ENCODE measurements around the gene GPR22. TPM values are rescaled to one million over a fixed set of nuclear protein-coding genes. Genes with fewer than 3 reads are reported as not detected.
A peak's percentile ranks its signal among the peaks of the same experiment; 100 is the strongest.

The GPR22 gene
- total RNA-seq, 2 donors from 2014 or later, result not detected

DNA sequence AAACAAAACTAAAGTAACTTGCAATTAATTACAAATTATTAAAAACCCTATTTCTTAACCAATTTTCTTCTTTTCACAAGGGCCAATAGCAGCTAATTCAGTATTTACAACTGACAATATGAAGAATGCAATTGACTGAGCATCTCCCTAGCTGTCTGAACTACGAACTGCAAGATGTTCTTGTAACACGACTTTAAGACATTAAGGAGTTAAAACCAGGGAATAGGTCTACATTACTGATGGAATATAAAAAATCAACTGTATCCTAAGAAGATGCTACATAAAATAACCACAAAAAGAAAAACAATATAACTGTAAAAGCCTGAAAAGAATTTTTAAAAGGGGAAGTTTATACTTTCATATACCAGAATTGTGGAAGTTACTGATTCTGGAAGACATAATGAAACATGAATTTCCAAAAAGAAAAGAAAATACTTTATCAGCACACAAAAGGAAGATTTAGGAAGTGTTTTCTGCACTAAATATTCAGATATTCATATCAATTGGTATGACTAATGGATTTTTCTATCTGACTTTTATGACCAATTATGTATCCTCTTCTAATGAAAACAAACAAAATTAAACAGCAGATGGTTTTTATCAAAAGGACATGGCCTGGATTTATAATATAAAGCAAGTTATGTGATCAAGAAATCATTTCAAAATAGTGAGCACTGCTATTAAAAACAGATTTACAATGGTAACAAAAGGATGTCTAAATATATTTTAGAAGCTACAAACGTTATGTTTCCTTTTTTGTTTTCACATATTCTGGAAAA is 1.6 kb downstream of the GPR22 start:
- intact Hi-C loops (cut with DNase I), result no loop called here

DNA sequence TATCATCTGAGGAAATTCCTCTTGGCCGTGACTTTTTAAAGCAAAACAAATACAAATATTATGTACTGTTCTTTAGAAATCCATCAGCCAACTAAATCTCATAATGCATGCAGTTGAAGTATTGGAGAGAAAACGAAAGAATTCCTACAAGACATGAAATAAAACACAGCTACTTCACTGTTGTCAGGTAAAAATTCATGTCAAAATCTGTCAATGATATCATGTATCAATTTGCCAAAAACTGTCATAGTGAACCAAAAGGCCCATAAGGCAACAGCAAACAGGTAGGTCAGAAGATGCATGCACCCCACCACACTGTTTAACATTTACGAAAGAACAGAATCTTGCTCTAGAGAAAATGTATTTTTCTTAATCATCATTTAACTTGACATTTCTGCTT is 2.3 kb downstream of the GPR22 start:
- intact Hi-C loops (cut with DNase I), result no loop called here
- DNase-seq (ENCODE audit: low spot score), result no peak

More for the DNA sequence above, 1.6 kb downstream of the GPR22 start:
- DNase-seq (ENCODE audit: low spot score), result no peak

DNA sequence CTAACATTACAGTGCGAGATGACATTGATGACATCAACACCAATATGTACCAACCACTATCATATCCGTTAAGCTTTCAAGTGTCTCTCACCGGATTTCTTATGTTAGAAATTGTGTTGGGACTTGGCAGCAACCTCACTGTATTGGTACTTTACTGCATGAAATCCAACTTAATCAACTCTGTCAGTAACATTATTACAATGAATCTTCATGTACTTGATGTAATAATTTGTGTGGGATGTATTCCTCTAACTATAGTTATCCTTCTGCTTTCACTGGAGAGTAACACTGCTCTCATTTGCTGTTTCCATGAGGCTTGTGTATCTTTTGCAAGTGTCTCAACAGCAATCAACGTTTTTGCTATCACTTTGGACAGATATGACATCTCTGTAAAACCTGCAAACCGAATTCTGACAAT is 4.3 kb downstream of the GPR22 start:
- intact Hi-C loops (cut with DNase I), result no loop called here
- no peak for DNase-seq (ENCODE audit: low spot score)

DNA sequence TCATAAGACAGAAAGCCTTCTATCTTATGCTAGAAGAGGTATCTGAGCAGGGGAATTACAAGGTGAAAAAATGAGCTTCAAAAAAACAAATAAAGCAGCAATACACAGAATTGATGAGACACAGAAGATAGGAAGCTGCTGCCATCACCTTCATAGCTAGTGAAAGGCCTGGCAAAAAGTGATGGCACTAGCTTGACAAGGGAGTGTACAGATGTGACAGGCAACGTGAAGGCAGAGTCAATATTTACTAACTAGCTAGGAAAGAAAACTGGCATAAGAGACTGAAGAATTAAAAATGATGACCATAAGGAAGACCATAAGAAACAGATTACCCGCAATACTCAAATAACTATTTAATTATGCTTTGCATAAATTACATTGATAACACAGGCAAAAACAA is 9.4 kb downstream of the GPR22 start:
- no peak for DNase-seq (ENCODE audit: low spot score)
- intact Hi-C loops (cut with DNase I), result no loop called here

DNA sequence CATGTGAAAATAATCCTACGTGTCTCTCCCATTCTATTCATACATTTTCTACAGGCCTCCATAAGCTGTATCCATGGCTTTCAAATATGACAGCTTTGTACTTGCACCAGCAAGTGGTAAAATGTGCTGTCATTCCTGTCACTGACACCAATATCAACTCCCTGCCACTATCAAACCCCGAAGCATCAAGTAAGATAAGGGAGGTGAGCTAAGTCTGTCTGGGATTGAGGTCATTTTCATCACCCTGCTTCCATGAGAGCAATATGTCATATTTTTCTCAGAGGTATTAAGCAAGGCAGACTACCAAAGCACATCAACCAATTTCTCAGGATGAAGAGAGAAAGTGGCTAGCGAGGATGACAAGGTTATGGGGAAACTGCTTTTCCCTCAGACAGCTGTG is 11.1 kb downstream of the GPR22 start:
- intact Hi-C loops (cut with DNase I), result no loop called here

DNA sequence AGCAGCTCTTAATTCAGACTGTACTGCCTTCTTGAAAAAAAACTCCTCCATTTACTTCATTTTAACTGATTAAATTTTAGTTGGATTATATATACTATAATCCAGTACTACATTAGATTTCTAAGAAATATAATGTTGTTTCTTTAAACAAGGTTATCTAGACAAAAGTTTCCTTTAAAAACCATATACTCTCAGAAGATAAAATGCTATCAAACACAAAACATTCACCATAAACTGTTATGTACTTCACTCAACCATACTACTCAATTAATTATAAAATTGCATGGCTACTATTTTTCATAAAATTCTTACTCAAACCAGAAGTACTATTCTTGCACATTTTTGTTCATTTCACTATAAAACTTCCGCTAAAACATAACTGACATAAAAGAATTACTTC is 12.7 kb downstream of the GPR22 start:
- intact Hi-C loops (cut with DNase I), result no loop called here
- DNase-seq (ENCODE audit: low spot score), result no peak

More for the DNA sequence above, 11.1 kb downstream of the GPR22 start:
- DNase-seq (ENCODE audit: low spot score), result no peak

DNA sequence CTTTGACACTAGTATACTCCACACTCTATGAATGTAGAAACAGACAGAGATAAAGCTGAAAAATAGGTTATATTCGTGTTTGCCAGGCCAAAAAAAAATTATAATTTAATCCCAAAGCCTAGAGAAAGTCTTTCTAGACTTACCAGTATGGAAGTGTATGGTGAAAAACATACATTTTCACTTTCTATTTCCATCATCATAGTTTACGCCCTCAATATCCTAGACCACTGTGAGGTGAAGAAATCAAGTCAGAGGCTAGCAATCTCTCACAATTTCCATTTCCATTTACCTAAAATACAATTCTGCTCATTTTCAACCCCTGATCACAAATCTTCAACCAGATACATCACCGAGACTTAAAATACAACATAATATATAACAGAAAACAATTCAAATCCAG is 16.2 kb downstream of the GPR22 start:
- intact Hi-C loops (cut with DNase I), result no loop called here

DNA sequence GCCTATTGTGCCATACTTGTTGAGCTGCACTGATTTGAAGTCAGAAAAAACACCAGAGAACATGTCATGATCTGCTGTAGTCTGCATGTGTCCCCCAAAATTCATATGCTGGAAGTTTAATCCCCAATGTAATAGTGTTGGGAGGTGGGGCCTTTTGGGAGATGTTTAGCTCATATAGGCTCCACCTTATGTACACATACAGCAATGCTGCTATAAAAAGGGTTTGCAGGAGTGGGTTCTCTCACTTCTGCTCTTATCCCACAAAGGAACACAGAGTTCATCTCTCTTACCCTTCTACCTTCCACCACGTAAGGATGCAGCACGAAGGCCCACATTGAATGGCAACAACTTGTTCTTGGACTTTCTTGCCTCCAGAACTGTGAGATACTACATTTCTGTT is 23.0 kb downstream of the GPR22 start:
- DNase-seq (ENCODE audit: low spot score), result no peak
- intact Hi-C loops (cut with DNase I), result no loop called here

More for the DNA sequence above, 16.2 kb downstream of the GPR22 start:
- no peak for DNase-seq (ENCODE audit: low spot score)

DNA sequence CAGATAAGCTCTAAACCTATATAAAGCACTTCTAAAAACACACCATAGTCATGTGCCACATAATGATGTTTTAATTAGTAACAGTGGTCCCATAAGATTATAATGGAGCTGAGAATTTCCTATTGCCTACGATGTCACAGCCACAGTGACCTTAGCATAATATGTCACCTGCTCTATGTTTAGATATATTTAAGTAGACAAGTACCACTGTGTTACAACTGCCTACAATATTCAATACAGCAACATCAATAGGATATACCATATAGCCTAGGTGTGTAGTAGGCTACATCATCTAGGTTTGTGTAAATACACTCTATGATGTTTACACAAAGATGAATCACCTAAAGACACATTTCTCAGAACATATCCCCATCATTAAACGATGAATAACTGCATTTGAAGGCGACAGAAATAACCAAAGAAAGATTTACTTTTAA is 24.5 kb downstream of the GPR22 start:
- DNase-seq (ENCODE audit: low spot score), result no peak
- intact Hi-C loops (cut with DNase I), result no loop called here

DNA sequence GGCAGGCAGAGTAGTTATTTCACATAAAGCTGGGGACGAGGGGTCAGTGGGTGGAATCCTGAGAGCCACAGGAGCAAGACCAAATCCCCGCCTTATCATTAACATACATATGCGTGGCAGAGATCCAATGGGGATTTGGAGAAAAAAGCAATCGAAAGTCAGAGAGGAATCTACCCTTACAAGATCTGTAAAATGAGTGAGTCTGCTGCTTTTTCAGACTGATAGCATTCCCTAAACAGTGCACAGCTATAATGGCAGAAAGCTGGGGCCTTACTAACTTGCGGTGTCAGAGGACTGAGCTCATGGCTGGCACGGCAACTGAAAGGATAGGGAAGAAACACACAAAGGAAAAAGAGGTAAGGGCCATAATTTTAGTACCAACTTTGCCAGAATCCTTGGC is 25.0 kb downstream of the GPR22 start:
- intact Hi-C loops (cut with DNase I), result no loop called here
- DNase-seq (ENCODE audit: low spot score), result no peak

DNA sequence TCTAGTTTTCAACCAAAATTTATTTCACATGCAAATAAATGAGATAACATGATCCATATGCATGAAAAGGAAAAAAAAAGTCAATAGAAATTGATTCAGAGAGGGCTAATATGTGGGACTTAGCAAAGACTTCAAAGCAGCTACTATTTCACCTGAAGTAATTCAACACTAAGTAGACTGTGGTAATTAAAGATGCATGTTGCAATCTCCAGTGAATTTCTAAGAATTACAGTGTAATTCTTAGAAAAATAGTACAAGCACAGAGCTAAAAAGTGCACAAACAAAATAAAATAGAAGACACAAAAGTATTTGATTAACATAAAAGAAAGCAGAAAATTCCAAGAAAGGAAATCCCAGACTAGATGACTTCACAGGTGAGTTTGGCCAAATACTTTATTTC is 25.7 kb downstream of the GPR22 start:
- no peak for DNase-seq (ENCODE audit: low spot score)
- intact Hi-C loops (cut with DNase I), result no loop called here

DNA sequence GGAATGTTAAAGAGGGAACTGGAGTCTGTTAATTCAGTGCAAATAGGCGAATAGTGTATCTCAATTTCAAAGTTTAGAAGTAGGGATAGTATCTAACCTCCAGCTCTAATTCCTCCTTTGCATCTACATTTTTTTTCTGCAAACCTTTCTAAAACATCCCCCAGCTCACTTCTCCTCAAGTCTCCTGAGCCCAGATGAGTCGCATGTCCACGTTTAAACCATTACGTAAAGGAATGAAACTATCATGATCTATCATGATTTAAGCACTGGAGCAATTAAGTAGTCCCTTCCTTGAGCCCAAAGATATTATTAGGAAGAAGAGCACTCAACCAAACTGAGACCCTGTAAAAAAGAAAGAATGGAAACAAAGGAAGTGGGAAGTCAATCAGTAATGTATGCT is 29.9 kb downstream of the GPR22 start:
- intact Hi-C loops (cut with DNase I), result no loop called here
- DNase-seq (ENCODE audit: low spot score), result no peak

DNA sequence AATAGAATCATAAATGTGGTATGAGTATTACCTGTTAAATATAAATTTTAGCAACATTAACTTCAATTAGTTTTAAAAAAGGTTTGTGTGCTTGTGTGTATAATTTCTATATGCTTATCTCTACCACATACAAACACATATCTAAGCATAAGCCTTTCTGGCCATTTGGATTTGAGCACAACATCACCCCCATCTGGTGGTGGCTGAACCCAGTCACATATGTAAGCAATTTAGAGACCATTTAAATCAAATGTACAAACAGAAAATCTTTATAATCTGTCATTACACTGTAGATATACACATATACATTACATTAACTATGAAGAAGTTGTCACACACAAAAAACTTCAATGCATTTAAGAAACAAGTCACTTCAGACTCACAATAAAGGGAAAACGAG is 31.7 kb downstream of the GPR22 start:
- intact Hi-C loops (cut with DNase I), result no loop called here
- DNase-seq (ENCODE audit: low spot score), result no peak

DNA sequence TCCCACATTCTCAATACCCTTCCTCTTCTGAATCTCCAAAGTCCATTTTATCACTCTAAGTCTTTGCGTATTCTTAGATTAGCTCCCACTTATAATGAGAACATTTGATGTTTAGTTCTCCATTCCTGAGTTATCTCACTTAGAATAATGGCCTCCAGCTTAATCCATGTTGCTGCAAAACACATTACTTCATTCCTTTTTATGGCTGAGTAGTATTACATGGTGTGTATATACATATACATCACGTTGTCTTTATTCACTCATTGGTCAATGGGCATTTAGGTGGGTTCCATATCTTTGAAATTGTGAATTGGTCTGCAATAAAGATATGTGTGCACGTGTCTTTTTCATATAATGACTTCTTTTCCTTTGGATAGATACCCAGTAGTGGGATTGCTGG is 32.3 kb downstream of the GPR22 start:
- intact Hi-C loops (cut with DNase I), result no loop called here
- no peak for DNase-seq (ENCODE audit: low spot score)

DNA sequence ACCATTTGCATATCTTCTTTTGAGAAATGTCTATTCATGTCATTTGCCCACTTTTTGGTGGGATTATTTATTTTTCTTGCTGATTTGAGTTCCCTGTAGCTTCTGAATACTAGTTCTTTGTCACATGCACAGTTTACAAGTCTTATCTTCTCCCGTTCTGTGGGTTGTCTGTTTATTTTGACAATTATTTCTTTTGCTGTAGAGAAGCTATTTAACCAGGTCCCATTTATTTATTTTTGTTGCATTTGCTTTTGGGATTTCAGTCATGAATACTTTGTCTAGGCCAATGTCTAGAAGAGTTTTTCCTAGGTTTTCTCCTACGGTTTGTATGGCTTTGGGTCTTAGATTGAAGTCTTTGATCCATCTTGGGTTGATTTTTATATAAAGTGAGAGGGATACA is 32.9 kb downstream of the GPR22 start:
- DNase-seq (ENCODE audit: low spot score), result no peak
- intact Hi-C loops (cut with DNase I), result no loop called here

DNA sequence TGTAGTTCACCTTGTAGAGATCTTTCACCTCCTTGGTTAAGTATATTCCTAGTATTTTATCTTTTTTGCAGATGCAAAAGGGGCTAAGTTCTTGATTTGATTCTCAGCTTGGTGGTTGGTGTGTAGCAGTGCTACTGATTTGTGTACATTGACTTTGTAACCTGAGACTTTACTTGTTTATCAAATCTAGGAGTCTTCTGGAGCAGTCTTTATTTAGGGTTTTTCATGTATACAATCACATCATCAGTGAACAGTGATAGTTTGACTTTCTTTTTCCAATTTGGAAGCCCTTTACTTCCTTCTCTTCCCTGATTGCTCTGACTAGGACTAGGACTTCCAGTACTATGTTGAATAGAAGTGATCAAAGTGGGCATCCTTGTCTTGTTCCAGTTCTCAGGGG is 33.8 kb downstream of the GPR22 start:
- intact Hi-C loops (cut with DNase I), result no loop called here
- DNase-seq (ENCODE audit: low spot score), result no peak

DNA sequence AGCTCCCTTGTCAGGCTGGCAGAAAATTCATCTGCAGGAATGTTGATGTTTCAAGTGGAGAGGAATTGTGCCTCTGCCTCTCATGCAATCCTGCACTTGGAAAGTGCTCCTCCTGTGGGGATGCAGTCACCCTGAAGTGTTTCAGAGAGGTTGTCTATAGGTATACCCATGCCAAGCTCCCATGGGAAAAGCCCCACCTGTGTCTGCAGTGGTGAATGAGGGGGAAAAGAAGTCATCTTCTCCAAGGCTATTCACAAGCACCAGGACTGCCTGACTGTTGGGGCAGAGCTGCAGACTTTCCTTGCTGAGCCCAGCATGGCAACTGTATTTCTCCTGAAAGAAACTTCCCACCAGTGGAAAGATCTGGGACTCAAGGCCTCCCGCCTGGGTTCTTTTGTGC is 35.5 kb downstream of the GPR22 start:
- intact Hi-C loops (cut with DNase I), result no loop called here
- DNase-seq (ENCODE audit: low spot score), result no peak

DNA sequence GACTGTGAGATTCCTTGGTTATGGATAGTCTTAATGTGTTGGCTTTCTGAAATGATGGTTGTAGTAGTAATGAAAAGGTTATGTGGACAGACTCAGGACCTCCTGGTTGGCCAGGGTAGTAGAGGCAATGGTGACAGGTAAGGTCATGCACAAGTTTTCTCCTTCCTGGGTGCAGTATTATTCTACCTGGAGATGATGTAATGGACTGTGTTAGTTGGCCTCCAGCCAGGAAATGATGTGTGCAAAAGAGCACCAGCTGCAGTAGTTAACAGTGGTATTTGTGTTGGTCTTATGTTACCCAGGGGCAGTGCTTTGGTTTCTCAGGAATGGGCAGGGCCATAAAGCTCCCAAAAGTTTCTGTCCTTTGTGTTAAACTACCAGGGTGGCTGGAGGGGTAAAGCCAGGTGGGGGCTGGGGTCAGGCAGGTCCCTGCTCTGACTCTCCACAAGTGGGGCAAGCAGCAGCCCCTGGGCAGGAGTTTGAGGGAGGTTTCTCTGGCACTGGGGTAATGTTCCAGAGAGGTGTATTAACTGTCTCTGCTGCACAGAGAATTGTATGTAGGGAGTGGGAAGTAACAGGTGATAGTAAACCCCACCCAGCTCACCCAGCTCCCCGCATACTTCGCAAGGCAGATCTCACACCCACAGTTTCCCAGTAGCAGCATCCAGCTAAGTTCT is 36.3 kb downstream of the GPR22 start:
- intact Hi-C loops (cut with DNase I), result loop anchor here in 1 of 2 donors (2.0 kb wide), 1 partner anchor 75 kb away; no protein-coding TSS in a partner anchor
- DNase-seq (ENCODE audit: low spot score), result no peak

DNA sequence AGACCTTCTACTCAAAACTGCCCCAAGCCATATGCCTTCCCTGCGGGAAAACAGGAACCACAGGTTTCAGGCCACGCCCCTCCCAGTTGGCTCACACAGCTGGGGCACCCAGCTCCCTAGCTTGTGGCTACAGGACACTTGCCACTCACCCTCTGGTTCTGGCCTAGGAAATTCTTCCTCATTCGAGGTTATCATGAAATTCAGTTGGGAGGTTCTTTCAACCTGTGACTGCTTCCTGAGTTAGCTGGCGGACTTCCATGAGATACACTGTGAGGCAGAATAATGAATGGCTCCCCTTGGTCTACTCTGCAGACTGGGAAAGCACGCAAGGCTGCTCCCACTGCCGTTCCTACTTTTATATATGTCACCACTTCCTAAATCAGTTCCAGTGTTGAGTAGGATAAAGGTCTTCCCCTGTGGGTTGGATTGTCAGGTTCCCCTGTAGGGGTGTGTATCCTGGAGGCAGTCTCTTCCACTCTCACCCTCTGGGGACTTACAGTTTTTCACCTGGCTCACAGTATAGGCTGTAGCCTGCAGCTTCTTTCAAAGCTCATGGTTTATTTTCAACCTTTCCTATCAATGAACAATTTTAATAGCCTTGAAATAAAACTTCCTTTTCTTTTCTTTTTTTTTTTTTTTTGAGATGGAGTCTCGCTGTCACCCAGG is 37.0 kb downstream of the GPR22 start:
- intact Hi-C loops (cut with DNase I), result loop anchor here in 1 of 2 donors (2.0 kb wide), 1 partner anchor 76 kb away; no protein-coding TSS in a partner anchor
- DNase-seq (ENCODE audit: low spot score), result peak; percentile 81
